Brain pericyte (primary cell): ENCODE results near the gene SSRP1.

ENCODE experiments used
- DNase-seq: peaks from one replicate; pipeline ENCODE4 v3.0.0-alpha.2; 2012; ENCODE audit warnings: low read depth, low spot score

Gene SSRP1

GRCh38 chr11:57316017-57316416 is 19.7 kb downstream of the SSRP1 start:
- DNase-seq: no peak

GRCh38 chr11:57315491-57315890 is 20.2 kb downstream of the SSRP1 start:
- DNase-seq: no peak

- no peak for DNase-seq
Measured at GRCh38 chr11:57314221-57314973, 21.3 kb downstream of the SSRP1 start.

- no peak for DNase-seq
Measured at GRCh38 chr11:57313788-57314135, 21.9 kb downstream of the SSRP1 start.

- DNase-seq: no peak
Measured at GRCh38 chr11:57313071-57313787, 22.5 kb downstream of the SSRP1 start.

GRCh38 chr11:57312511-57313021 is 23.1 kb downstream of the SSRP1 start:
- DNase-seq: no peak

GRCh38 chr11:57311109-57311936 is 24.4 kb downstream of the SSRP1 start:
- DNase-seq: peak; percentile 75

GRCh38 chr11:57310630-57311086 is 25.0 kb downstream of the SSRP1 start:
- DNase-seq: no peak

GRCh38 chr11:57310091-57310490 is 25.6 kb downstream of the SSRP1 start:
- DNase-seq: no peak

GRCh38 chr11:57309106-57310059 is 26.3 kb downstream of the SSRP1 start:
- no peak for DNase-seq

- DNase-seq: no peak
Measured at GRCh38 chr11:57308426-57309060, 27.1 kb downstream of the SSRP1 start.

GRCh38 chr11:57307666-57308270 is 27.9 kb downstream of the SSRP1 start:
- DNase-seq: no peak

GRCh38 chr11:57306940-57307565 is 28.6 kb downstream of the SSRP1 start:
- no peak for DNase-seq

GRCh38 chr11:57306161-57306876 is 29.4 kb downstream of the SSRP1 start:
- DNase-seq: no peak

GRCh38 chr11:57305523-57305922 is 30.2 kb downstream of the SSRP1 start:
- DNase-seq: no peak

- DNase-seq: no peak
Measured at GRCh38 chr11:57303990-57304579, 31.6 kb downstream of the SSRP1 start.

- no peak for DNase-seq
Measured at GRCh38 chr11:57303280-57303989, 32.3 kb downstream of the SSRP1 start.

- no peak for DNase-seq
Measured at GRCh38 chr11:57302489-57302888, 33.2 kb downstream of the SSRP1 start.
